GM21447 (cell line): ENCODE results near the gene PPP1R12B.
"Not testable (repeated sequence)": the region's sequence is repeated elsewhere in the genome, so short reads cannot be mapped to it uniquely, and the experiment has no call there.

Experiments
- ATAC-seq: cut with Tn5 transposase; IDR thresholded peaks from one replicate; pipeline ENCODE4 v1.9.1; 2021; ENCODE audit not compliant: unreplicated experiment

Gene PPP1R12B

DNA sequence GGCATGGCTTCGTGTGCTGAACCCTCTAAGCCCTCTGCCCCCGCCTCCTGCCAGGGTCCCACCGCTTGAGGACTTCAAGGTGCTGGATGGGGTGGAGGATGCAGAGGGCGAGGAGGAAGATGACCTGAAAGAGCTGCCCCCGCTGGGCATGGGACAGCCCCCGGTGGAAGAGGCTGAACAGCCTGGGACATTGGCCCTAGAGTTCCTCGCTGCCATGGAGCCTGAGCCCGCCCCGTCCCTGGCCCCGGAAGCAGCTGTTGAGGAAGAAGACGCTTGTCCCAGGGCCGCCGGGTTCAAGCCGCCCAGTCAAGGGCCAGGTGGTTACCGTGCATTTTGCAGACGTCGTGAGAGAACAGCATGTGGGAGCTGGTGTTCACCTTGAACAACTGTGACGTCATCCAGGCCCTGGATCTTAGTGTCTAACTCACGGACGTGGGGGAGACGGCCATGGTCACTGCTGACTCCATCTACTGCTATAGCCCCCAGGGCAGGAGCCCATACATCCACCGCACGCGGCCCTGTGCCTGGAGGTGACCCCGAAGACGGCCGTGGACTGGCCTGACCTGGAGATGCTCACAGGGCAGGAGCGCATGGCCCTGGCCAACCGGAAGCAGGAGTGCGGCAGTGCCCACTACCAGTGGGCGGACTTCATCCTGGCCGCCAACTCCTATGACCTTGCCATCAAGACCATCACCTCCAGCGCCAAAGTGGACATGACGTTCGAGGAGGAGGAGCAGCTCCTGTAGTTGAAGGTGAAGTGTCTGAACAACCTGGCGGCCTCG, 90.1 kb downstream of the PPP1R12B start:
- ATAC-seq, result no peak

DNA sequence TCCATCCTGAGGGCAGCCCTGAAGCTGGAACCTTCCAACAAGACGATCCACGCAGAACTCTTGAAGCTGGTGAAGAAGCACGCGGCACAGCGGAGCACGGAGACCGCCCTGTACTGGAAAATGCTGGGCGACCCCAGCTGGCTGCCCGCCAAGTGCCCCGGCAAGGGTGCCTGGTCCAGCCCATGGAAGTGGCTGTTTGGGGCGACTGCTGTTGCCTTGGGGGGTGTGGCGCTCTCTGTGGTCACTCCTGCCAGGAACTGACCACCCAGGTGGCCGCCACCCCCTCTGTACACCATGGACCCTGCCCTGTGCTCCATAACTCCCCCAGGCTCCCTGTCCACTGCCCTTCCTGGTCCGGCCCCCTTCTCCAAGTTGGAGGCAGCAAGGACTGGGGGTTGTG, 90.8 kb downstream of the PPP1R12B start:
- no peak for ATAC-seq

DNA sequence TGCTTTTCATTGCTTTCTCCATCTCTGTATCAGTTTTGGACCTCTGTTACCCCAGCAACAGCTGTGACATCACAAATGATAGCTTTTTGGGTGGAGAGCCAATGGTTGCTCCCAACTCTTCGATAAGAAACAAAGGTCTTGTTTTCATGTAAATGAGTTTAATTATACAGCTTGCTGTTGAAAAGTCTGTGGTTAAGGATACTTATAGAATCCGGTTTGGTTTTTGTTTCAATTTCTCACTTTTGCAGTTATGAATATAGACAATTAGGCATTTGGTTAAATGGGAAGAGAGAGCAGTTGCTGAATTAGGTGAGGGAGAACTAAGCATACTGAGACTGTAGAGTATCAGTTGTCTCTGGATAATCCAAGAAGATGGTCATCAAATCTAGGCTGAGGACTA, 99.6 kb downstream of the PPP1R12B start:
- ATAC-seq, result not testable (repeated sequence)

DNA sequence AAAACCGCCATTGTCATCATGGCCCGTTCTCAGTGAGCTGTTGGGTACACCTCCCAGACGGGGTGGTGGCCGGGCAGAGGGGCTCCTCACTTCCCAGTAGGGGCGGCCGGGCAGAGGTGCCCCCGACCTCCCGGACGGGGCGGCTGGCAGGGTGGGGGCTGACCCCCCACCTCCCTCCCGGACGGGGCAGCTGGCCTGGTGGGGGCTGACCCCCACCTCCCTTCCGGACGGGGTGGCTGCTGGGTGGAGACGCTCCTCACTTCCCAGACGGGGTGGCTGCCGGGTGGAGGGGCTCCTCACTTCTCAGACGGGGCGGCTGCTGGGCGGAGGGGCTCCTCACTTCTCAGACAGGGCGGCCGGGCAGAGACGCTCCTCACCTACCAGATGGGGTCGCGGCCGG, 103.1 kb downstream of the PPP1R12B start:
- not testable (repeated sequence) for ATAC-seq

DNA sequence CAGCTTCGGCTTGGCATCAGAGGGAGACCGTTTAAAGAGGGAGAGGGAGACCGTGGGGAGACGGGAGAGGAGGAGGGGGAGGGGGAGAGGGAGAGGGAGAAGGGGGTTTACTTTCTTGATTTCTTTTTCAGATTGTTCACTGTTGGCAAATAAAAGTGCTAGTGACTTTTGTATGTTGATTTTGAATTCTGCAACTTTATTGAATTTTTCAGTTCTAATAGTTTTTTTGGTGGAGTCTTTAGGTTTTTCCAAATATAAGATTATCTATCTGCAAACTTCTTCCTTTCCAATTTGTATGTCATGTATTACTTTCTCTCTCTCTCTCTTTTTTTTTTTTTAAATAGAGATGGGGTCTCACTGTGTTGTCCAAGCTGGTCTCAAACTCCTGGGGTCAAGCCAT, 104.0 kb downstream of the PPP1R12B start:
- ATAC-seq, result no peak

DNA sequence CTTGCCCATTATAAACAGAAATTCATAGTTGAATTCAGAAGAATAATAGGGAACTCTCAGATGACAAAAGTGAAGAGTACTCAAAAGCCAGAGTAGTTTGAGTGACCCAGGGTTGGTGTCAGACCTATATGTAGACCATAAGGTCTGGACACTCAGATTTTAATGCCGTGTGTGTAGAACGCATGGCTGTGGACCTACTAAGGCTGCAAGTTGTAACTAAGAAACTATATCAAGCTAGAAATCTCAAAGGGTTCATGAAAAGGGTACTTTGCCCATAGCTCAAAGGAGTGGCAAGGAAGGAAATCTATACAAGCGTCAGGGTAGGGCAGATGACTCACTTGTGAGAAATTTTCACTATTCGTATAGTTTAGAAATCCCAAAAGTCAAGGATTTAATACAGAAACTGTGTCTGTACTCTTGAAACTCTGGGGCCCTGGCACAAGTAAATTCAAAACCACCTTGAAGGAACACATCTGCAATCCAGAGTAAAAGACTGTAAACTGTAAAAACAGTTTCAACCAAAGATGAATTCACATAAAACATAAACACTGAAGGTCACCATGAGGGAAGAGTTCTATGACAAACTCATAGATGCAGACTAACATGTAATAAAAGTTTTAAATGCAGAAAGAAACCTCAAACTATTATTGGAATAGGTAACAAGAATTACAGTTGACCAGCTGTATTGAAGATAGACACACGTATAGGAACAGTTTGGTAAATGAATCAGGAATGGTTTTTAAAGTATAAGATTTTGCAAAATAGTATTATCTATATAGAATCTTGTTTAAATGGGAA, 108.1 kb downstream of the PPP1R12B start:
- not testable (repeated sequence) for ATAC-seq

DNA sequence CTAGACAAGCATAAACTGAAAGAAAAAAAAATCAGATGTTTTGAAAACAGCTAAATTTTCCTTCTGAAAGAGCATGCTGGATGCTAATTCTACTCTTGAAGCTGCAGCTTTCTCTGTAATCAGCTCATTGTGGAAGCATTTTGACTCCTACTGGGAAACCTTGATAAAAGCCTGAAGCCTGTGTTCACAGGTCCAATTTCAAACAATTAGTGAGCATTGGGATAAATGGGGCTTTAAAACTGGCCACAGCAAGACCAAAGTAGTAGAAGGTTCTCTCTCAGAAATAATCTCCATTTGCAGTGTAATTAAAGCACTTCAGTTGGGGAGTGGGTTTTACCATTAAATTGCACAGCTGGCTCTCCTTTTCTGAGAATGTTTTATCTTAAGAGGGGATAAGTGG, 110.2 kb downstream of the PPP1R12B start:
- not testable (repeated sequence) for ATAC-seq

DNA sequence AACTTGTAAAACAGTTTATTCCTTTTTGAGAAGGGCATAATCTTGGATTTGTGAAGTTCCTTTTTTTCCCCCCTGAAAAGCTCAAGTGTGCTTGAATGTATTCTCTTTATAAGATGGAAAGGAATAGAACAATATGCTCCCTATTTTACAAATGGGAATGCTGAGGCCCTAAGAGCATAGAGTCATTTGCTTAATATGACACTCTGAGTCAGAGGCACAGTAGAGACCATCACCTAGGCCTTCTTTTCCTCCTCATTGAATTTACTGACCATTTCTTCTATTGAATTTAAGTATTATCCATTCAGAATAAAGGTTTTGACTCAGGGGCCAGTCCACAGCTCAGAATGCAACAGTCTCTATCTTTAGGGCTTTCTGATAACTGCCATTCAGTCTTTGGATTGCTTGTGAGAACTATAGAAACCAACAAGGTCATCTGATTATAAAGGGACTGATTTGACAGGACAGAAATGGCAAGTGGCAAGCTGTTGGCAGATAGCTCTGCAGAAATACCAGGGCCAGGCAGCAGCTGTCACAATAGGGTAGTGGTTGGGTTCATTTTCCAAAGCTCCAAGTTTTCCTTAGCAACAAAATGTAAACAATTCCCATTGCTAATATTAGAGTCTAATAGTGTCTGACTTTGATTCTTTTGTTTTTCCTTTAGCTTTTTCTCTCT, 111.1 kb downstream of the PPP1R12B start:
- ATAC-seq, result not testable (repeated sequence)

DNA sequence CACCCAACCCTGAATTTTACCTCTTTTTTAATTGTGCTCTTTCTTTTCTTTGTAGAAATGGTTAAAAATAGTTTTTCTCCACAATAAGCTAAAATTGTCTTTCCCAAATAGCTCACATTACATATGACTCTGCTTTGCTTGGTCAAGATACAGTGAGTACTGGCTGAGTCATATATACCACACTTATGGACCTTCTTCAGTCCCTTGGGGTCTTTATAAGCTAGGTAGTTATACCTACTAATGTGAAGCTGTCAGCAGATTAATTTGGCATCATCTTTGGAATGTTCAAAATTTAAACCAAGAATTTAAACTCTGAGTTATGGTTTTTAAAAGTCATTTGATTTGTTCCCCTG, 111.6 kb downstream of the PPP1R12B start:
- not testable (repeated sequence) for ATAC-seq

DNA sequence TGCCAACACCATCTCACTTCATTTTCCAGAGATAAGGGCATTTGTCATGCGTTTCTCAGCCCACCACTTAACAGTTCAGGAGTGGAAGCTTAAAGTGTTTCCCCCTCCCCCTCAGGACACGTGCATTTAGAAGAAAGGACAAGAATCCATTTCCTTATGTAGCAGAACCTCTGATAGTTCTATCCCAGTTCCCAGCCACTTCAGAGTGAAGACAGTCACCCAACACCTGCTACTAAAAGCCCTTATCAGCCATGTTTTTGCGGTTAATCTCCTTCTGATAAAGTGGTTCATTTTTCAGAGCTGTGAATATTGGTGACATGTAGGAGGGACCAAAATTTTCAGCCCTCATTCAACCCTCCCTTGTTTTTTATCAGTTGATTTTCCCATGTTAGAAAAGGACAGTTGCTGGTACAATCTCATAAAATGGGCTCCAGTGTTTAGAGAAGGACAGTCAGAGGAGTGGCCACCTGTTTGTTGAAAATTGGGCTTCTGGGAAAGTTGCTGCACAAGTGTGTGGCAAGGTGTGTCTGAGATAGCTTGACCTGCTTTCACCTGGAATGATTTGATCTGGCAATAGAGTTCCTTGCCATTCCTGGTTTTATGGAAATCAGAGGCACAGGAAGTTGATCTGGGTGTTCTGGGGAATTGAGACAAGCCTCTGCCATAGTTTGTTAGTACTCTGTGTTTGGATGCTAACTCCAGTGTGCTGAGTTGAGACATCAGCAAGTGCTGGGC, 114.0 kb downstream of the PPP1R12B start:
- ATAC-seq, result no peak

DNA sequence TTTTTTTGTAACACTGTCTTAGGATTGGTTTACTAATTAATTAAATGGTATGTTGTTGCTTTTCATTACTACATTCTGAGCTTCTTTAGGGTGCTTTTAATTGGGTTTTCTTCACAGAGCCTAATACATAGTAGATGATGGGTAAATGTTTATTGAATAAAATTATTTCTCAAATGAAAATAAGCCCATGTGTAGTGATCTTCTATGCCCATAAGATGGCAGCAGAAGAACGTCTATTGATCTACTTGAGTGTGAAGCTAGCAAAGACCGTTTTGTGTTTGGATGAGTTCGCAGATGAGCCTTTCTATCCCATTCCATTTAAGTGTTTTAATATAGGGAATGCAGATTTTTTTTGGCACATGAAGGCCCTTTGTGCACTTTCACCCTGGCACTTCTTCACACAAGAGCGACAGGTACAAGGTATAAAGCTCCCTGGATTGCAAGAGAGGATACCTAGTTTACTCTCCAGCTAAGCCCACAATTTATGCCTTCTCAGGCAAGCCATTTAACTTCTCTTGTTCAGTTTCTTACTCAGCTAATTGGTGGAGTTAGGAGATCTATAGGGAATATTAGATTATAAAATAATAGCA, 115.7 kb downstream of the PPP1R12B start:
- not testable (repeated sequence) for ATAC-seq

DNA sequence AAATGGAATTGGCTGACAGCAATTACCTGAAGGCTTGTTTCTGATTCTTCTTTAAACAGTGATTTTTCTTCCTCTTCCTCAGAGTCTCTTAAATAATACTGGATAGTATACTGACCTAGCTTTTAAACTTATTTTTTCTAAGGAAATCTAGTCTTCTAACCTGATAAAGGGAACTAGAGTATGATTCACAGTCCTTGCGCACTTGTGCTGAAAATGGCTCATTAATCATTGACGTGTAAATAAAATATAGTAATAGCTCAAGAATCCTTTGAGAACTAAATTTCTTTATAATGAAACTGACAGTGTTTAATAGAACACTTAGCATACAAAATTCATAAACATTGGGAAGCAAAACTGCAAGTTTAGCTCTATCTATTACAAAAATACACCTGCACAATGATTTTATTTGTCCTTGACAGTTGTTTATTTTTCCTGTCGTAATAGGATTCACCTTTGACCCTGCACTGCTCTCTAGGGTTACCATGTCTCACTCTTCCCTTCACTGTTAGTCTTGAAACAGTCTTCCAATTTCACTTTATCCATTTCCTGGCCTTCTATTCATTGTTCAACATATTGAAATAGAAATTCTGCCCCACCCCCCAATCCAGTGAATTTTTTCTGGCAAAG, 117.3 kb downstream of the PPP1R12B start:
- ATAC-seq, result not testable (repeated sequence)

DNA sequence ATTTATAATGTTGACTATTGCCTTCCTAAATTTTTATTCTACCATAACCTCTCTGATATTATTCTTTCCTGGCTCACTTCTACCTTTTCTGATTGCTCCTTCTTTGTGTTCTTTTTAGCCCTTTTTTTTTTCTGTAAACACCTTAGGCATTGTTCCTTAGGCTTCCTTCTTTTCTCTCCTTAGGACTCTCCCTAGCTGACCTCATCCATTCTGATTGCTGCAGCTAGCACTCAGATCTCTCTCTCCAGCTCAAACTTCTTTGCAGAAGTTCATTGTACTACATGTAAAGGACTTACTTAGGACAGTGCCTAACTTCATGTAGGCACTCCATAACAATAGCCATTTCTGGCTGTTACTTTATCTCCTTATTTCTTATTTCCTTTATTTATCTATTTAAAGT, 117.8 kb downstream of the PPP1R12B start:
- ATAC-seq, result not testable (repeated sequence)

DNA sequence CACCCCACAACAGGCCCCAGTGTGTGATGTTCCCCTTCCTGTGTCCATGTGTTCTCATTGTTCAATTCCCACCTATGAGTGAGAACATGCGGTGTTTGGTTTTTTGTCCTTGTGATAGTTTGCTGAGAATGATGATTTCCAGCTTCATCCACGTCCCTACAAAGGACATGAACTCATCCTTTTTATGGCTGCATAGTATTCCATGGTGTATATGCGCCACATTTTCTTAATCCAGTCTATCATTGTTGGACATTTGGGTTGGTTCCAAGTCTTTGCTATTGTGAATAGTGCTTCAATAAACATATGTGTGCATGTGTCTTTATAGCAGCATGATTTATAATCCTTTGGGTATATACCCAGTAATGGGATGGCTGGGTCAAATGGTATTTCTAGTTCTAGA, 118.9 kb downstream of the PPP1R12B start:
- ATAC-seq, result not testable (repeated sequence)

DNA sequence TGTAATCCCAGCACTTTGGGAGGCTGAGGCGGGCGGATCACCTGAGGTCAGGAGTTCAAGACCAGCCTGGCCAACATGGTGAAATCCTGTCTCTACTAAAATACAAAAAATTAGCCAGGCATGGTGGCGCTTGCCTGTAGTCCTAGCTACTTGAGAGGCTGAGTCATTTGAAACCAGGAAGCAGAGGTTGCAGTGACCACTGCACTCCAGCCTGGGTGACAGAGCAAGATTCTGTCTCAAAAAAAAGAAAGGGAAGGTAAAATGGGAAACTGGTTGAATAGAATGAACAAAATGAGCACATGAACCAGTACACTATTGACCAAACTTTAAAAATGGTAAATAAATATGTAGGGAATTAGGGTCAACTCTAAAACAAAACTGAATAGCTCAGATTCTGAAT, 120.2 kb downstream of the PPP1R12B start:
- not testable (repeated sequence) for ATAC-seq

DNA sequence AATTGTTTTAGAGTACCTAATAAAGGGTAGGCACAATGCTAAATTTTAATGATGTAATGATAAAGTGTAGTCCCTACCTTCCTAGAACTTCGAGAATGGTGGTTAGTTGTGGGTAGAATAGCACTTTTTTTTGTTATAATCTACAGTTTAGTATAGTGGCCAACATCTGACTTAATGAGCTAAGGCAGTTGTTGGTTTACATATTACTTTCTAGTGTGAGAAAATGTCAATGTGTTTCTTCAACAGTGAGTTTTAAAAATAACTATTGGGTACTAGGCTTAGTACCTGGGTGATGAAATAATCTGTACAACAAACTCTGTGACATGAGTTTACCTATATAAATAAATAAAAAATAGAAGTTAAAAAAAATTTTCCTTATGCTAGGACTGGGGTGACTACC, 120.6 kb downstream of the PPP1R12B start:
- ATAC-seq, result not testable (repeated sequence)

DNA sequence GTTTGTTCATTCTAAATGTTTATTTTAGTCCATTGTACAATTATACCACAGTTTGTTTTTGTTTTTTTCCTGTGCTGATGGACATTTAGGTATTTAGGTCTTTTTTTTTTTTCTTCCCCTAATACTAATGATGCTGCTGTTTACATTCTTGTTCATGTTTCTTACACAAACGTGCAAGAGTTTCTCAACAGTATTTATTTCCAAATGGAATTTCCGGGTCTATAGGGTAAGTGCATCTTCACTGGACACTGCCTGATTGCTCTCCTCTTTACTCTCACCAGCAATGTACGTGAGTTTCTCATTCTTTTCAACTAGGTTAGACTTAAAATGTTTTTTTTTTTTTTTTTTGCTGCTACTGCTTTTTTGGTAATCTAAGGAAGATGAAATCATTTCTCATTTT, 122.7 kb downstream of the PPP1R12B start:
- no peak for ATAC-seq

DNA sequence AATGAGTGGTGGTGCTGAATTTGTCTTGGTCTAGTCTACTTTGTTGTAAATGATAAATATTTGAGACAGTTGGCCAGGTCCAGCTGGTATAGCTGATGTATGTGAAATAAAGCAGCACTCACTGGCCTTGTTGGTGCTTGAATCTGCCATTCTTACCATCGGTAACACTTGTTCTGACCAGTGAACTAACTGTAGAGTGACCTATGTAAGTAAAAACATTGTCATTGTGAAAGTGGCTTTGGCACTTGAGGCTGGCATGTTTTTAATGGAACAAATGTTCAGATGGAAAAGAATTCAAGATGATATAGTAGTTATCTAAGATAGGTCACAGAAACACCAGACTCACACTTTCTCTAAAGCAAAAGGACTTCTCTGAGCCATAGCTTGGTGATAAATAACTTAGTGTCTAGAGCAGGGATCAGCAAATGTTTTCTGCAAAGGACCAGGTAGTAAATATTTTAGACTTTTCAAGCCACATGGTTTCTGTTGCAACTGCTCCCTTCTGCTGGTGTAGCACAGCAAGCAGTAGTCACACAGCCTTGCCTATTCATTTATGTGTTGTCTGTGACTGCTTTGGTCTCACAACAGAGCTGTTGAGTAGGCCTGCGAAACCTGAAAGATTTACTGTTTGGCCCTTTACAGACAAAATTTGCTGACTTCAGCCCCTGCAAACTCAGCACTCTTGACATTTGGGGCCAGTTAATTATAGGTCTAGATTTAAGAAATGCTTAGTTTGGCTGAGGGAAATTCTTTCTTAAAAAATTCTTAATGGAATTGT, 124.0 kb downstream of the PPP1R12B start:
- ATAC-seq, result not testable (repeated sequence)

DNA sequence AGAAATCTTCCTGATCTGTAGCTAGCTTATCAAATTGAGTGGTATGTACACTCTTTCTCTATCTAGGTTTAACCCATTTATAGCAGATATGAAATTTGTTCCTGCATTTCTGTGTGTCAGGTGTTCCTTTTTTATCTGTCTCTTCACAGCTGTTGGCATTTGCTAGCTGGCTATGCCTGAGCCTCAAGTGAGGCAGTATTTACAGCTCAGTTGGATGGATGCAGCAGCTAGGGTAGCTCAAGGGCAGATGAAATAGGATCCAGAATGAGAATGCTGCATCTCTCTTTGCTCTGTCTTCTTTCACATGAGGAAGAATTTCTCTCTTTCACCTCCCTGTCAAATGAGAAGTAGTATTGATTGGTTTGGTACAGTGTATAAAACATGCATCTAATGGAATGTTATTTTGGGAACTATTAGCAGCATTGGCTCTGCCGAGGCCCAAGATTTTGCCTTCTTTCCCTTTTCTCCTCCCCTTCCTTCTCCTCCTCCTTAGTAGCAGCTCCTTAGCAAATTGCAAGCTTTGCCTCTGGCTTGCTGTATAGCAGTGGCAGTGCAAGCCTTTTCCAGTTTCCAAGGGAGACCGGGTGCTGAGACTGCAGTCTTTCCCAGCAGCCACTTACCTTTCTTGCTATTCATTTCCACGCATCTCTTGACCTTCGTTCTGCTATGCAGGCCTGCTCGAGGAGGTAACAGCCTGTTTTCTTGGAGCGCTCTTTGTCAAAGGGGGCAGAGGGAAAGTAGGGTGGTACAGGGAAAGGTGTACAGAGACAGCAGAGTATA, 125.0 kb downstream of the PPP1R12B start:
- not testable (repeated sequence) for ATAC-seq
